ENCODE measurements around the gene HNF1A. TPM values are rescaled to one million over a fixed set of nuclear protein-coding genes. Genes with fewer than 3 reads are reported as not detected.

HNF1A gene
- total and polyA plus RNA-seq, 2 of the 13 experiments (the other 11 are each of a cell fraction or from before 2014, with no cell fraction given) = 13.4 to 34.7 TPM

GRCh38 chr12:120977531-120978295 is 630 bp upstream of the HNF1A start (continued):
- TF ChIP-seq ZNF281 (CRISPR knock-in tag; IDR thresholded peaks at IDR 0.05; ENCODE audit: borderline replicate concordance) (no peak), ZNF224 (CRISPR knock-in tag; IDR thresholded peaks at IDR 0.05) (no peak), ZNF253 (CRISPR knock-in tag; IDR thresholded peaks at IDR 0.05; ENCODE audit: borderline replicate concordance) (0 out of 2 replicates have a peak, but pooled peaks have one; percentile 1), ADNP (CRISPR knock-in tag; IDR thresholded peaks at IDR 0.05) (0 out of 2 replicates have a peak, but pooled peaks have one; percentile 30), ZBTB38 (CRISPR knock-in tag; IDR thresholded peaks at IDR 0.05) (peak; percentile 26), CENPT (CRISPR knock-in tag; IDR thresholded peaks at IDR 0.05; ENCODE audit: low read depth) (0 out of 2 replicates have a peak, but pooled peaks have one; percentile 77), ZNF784 (CRISPR knock-in tag; IDR thresholded peaks at IDR 0.05; ENCODE audit: borderline replicate concordance) (peak; percentile 19; the same call in 1 of the 2 replicates), ZNF550 (CRISPR knock-in tag; IDR thresholded peaks at IDR 0.05; ENCODE audit: borderline replicate concordance) (no peak), ZNF782 (CRISPR knock-in tag; IDR thresholded peaks at IDR 0.05; ENCODE audit: borderline replicate concordance) (0 out of 2 replicates have a peak, but pooled peaks have one; percentile 5), ZMYM3 (CRISPR knock-in tag; IDR thresholded peaks at IDR 0.05) (peak; percentile 46; the same call in 1 of the 2 replicates), ZNF629 (CRISPR knock-in tag; conservative IDR thresholded peaks at IDR 0.05) (peak; percentile 96), ZNF772 (CRISPR knock-in tag; IDR thresholded peaks at IDR 0.05) (peak; percentile 55; the same call in 1 of the 2 replicates), GTF3A (CRISPR knock-in tag; conservative IDR thresholded peaks at IDR 0.05) (0 out of 2 replicates have a peak, but pooled peaks have one; percentile 43), ZNF775 (CRISPR knock-in tag; IDR thresholded peaks at IDR 0.05; ENCODE audit: borderline replicate concordance) (no peak), KDM1A (CRISPR knock-in tag; IDR thresholded peaks at IDR 0.05) (peak; percentile 62), TMF1 (CRISPR knock-in tag; IDR thresholded peaks at IDR 0.05; ENCODE audit: low read depth) (no peak), ZSCAN31 (CRISPR knock-in tag; IDR thresholded peaks at IDR 0.05; ENCODE audit: low read depth) (peak; percentile 38; the same call in 1 of the 2 replicates), ZSCAN30 (CRISPR knock-in tag; IDR thresholded peaks at IDR 0.05) (no peak), ATF7 (IDR thresholded peaks at IDR 0.05) (no peak), ATF7 (CRISPR knock-in tag; IDR thresholded peaks at IDR 0.05) (no peak), SMAD3 (CRISPR knock-in tag; IDR thresholded peaks at IDR 0.05) (0 out of 2 replicates have a peak, but pooled peaks have one; percentile 4), ZNF619 (CRISPR knock-in tag; IDR thresholded peaks at IDR 0.05) (peak; percentile 18; the same call in 1 of the 2 replicates), EED (CRISPR knock-in tag; IDR thresholded peaks at IDR 0.05) (peak; percentile 84; the same call in 1 of the 2 replicates), SMYD3 (CRISPR knock-in tag; IDR thresholded peaks at IDR 0.05) (0 out of 2 replicates have a peak, but pooled peaks have one; percentile 34), ZNF570 (CRISPR knock-in tag; IDR thresholded peaks at IDR 0.05; ENCODE audit: borderline replicate concordance) (no peak), ZFP36L1 (CRISPR knock-in tag; IDR thresholded peaks at IDR 0.05) (0 out of 2 replicates have a peak, but pooled peaks have one; percentile 3)

Measured in HepG2 (cell line).